ENCODE data around the gene TREH. TPM values are rescaled to one million over a fixed set of nuclear protein-coding genes. Genes with fewer than 3 reads are reported as not detected.

The TREH gene
- total RNA-seq, 1 experiment from 2014 or later = 0.15 TPM

- Histone ChIP-seq H2AFZ (ENCODE audit: low read depth, low read length, poor library complexity, severe bottlenecking) (no peak overlapping the region), H3K9me3 (ENCODE audit: control insufficient read depth in 1 of 2, insufficient read depth in 1 of 2, low read depth in 1 of 2, low read length in 2 of 2) (no peaks in the 10 kb centered on the region), H3K79me2 (ENCODE audit: insufficient read depth, low read length) (no peaks in the 10 kb centered on the region), H3K27me3 (ENCODE audit: insufficient read depth, low read length) (no peaks in the 10 kb centered on the region), H3K4me1 (ENCODE audit: control insufficient read depth in 1 of 2, insufficient read depth in 2 of 2, low read length in 2 of 2) (peaks cover 9 to 33% of the 10 kb centered on the region in 2 experiments; a peak in 3 of 4 replicates), H3K9ac (ENCODE audit: low read length) (no peak overlapping the region), H3K4me2 (ENCODE audit: low read length) (no peak overlapping the region), H3K27ac (ENCODE audit: low read depth, low read length) (no peak overlapping the region), H3K36me3 (ENCODE audit: control insufficient read depth in 1 of 2, insufficient read depth in 2 of 2, low read length in 2 of 2) (no peaks in the 10 kb centered on the region; a peak in 1 of 4 replicates), H3K4me3 (replicated peaks in 1 of 2; ENCODE audit: low read depth in 1 of 2, low read length in 2 of 2) (no peak overlapping the region), H3K9me2 (ENCODE audit: insufficient read depth) (no peaks in the 10 kb centered on the region), H4K20me1 (ENCODE audit: insufficient read depth) (no peaks in the 10 kb centered on the region)
- ATAC-seq (no peak), DNase-seq (ENCODE audit: low read depth, low spot score) (no peak)
- no TSS peak for BruUV-seq (replicated peaks)
- intact Hi-C loops (cut with micrococcal nuclease) = no loop called here
- no peak for TF ChIP-seq SP1 (IDR thresholded peaks at IDR 0.05; ENCODE audit: low read depth)
- ChIA-PET CTCF (no interaction called here), RAD21 (ENCODE audit: low non-redundant PET in 1 of 2, low total read pairs in 2 of 2, uncharacterized antibody in 2 of 2, unreplicated experiment in 2 of 2) (no interaction called here), POLR2A (no interaction called here)
Measured at GRCh38 chr11:118638726-118639125, 40.7 kb downstream of the TREH start.

DNA sequence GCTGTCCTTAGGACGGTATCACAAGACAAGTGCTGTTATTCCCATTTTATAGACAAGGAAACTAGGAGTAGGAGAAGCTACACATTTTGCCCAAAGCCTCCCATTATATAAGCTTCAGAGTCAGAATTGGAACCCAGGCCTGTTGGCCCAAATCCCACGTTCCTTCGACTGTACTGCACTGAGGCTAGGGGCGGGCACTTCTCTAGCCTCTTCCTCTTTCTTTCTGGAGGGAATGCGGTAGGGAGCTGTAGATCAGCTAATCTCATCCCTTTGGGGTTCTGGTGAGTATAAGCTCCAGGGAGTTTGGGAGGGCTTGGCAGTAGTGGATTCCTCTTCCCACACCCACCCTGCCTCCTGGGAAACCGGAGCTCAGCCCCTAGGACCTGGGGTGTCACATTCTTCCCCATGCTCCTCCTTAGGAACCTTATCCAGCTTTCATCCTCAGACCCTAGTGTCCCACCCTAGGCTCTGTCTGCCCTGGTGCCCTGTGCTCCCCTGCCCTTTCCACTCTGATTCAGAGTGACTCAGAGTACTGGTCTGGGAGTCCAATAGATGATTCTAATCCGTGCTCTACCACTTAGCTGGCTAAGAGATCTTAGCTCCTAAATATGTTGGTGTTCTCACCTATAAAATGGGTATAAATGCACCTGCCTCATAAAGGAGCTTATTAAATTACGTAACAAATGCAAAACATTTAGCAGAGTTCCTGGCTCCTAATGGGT lies 42.7 kb downstream of the TREH start:
- DNase-seq (ENCODE audit: low read depth, low spot score) (no peak), ATAC-seq (no peak)
- Histone ChIP-seq H2AFZ (ENCODE audit: low read depth, low read length, poor library complexity, severe bottlenecking) (no peak overlapping the region), H3K79me2 (ENCODE audit: insufficient read depth, low read length) (no peaks in the 10 kb centered on the region), H3K4me3 (replicated peaks in 1 of 2; ENCODE audit: low read depth in 1 of 2, low read length in 2 of 2) (no peak overlapping the region), H4K20me1 (ENCODE audit: insufficient read depth) (no peaks in the 10 kb centered on the region), H3K36me3 (ENCODE audit: control insufficient read depth in 1 of 2, insufficient read depth in 2 of 2, low read length in 2 of 2) (no peaks in the 10 kb centered on the region; a peak in 1 of 4 replicates), H3K9me3 (ENCODE audit: control insufficient read depth in 1 of 2, insufficient read depth in 1 of 2, low read depth in 1 of 2, low read length in 2 of 2) (no peaks in the 10 kb centered on the region), H3K27ac (ENCODE audit: low read depth, low read length) (no peak overlapping the region), H3K4me1 (ENCODE audit: control insufficient read depth in 1 of 2, insufficient read depth in 2 of 2, low read length in 2 of 2) (peaks cover 9 to 42% of the 10 kb centered on the region in 2 experiments; a peak in 3 of 4 replicates), H3K4me2 (ENCODE audit: low read length) (no peak overlapping the region), H3K9me2 (ENCODE audit: insufficient read depth) (no peaks in the 10 kb centered on the region), H3K27me3 (ENCODE audit: insufficient read depth, low read length) (no peaks in the 10 kb centered on the region), H3K9ac (ENCODE audit: low read length) (no peak overlapping the region)
- ChIA-PET RAD21 (ENCODE audit: low non-redundant PET in 1 of 2, low total read pairs in 2 of 2, uncharacterized antibody in 2 of 2, unreplicated experiment in 2 of 2) (interaction anchor here in 1 of 2 experiments (1.0 kb wide), 1 partner anchor 14 kb away, joined by 3 read pairs; no protein-coding TSS in a partner anchor), POLR2A (interaction anchor here (3.8 kb wide), 1 partner anchor 15 kb away, joined by 33 read pairs; no protein-coding TSS in a partner anchor), CTCF (interaction anchor here (2.1 to 2.7 kb wide), 2 partner anchors 28 to 42 kb away, joined by 5 to 10 read pairs; partner anchors contain the start of gene PHLDB1)
- no TSS peak for BruUV-seq (replicated peaks)
- TF ChIP-seq FOSL1 (IDR thresholded peaks at IDR 0.05; ENCODE audit: low read depth) = 0 out of 2 replicates have a peak, but pooled peaks have one; percentile 21
- no peak for TF ChIP-seq ZBTB33 (IDR thresholded peaks at IDR 0.05; ENCODE audit: extremely low read depth, insufficient replicate concordance, low read length)
- intact Hi-C loops (cut with micrococcal nuclease) = no loop called here
